ENCODE measurements around the gene FAR1. TPM values are rescaled to one million over a fixed set of nuclear protein-coding genes. Genes with fewer than 3 reads are reported as not detected.

Gene FAR1, protein sequence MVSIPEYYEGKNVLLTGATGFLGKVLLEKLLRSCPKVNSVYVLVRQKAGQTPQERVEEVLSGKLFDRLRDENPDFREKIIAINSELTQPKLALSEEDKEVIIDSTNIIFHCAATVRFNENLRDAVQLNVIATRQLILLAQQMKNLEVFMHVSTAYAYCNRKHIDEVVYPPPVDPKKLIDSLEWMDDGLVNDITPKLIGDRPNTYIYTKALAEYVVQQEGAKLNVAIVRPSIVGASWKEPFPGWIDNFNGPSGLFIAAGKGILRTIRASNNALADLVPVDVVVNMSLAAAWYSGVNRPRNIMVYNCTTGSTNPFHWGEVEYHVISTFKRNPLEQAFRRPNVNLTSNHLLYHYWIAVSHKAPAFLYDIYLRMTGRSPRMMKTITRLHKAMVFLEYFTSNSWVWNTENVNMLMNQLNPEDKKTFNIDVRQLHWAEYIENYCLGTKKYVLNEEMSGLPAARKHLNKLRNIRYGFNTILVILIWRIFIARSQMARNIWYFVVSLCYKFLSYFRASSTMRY
- 65.8 and 75.9 TPM in 2 replicates for total RNA-seq

DNA sequence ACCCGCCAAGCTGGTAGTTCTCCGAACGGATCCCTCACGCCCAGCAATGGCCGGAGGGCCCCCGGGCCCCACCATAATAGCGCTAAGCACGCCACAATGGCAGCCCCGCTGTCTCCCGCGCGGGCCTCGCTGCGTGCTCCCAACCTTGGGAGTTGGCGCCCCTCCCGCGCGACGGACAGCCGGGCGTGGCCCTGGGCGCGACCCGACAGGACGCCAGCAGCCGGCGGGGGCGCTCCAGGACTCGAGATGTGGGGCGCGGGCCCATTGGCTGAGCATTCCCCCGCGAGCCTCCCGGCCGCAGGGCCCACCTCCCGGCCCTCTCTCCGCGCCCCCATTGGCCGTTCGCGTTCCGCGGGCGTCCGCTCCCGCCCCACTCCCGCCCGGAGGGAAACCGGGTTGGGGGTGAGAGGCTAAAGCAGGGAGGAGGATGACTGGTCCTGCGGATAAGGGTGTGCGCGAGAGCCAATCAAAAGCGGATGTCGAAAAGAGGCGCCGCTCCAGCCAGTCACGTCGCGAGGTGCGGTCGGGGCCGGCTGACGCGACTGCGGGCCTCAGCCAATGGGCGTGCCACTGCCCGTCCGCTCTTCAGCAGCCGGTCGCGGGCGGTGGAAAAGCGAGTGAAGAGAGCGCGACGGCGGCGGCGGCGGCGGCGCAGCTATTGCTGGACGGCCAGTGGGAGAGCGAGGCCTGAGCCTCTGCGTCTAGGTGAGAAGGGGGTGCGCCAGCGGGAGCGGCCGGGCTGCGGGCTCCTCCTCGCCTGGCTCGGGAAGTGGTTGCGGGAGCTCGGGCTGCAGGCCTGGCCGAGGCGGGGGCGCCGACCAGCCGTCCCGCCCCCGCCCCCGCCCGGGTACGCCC, at the start of gene FAR1:
Gene FAR1 (plus strand): TSS at position 567 of the 855 bp plus-strand sequence. CDS start 26,098 bp downstream, outside the sequence.

Small RNA genes within 50 kb of the gene (small RNA-seq; reads per million reads assigned to genes)
- not detected for gene AC013828.1
- gene RF00019, result not detected
- gene RPL39P26, result not detected

Other genes with a start within 250 kb of the FAR1 start
- 41.3 and 51.8 TPM in 2 replicates for gene BTBD10, start 205.4 kb upstream of the FAR1 start, total RNA-seq
- not detected in 2 replicates for gene PTH, start 172.7 kb upstream of the FAR1 start, total RNA-seq

All from articular chondrocyte of knee joint (primary cell).